Suprapubic skin (tissue), 4 donors: ENCODE data around the gene C1QTNF6. TPM values are rescaled to one million over a fixed set of nuclear protein-coding genes. Genes with fewer than 3 reads are reported as not detected.

Experiments used
- DNase-seq, 2 donors: peaks; one replicate each; pipeline ENCODE4 v3.0.0-alpha.2; 2019; ENCODE audit warnings: low spot score in 2 of 2
- H3K27ac ChIP-seq: fragments of 200-600 bp; sonication (generic); one replicate; pipeline ENCODE4 v1.5.1; 2019
- H3K27me3 ChIP-seq: fragments of 200-600 bp; sonication (generic); one replicate; pipeline ENCODE4 v1.5.1; 2019
- H3K36me3 ChIP-seq: fragments of 200-600 bp; sonication (generic); one replicate; pipeline ENCODE4 v1.5.1; 2019
- H3K4me1 ChIP-seq: fragments of 200-600 bp; sonication (generic); one replicate; pipeline ENCODE4 v1.5.1; 2019
- H3K4me3 ChIP-seq: fragments of 200-600 bp; sonication (generic); one replicate; pipeline ENCODE4 v1.5.1; 2019; ENCODE audit warnings: mild to moderate bottlenecking
- H3K9me3 ChIP-seq: fragments of 200-600 bp; sonication (generic); one replicate; pipeline ENCODE4 v1.5.1; 2019
- EP300 ChIP-seq: sonication (generic); formaldehyde crosslinking; IDR thresholded peaks from one replicate; pipeline ENCODE4 v1.6.1; 2017; ENCODE audit warnings: antibody characterized with exemption
- POLR2A ChIP-seq, 2 donors: fragments of 450-650 bp; IDR thresholded peaks; one replicate each; pipeline ENCODE4 v1.6.1; 2017; ENCODE audit warnings: antibody characterized with exemption in 2 of 2, mild to moderate bottlenecking in 2 of 2, moderate library complexity in 2 of 2
- POLR2AphosphoS5 ChIP-seq, 3 donors: sonication (generic); formaldehyde crosslinking; IDR thresholded peaks; one replicate each; pipeline ENCODE4 v1.6.1; 2017; ENCODE audit warnings: antibody characterized with exemption in 3 of 3
- WGBS: methylation state at CpG from one replicate; pipeline ENCODE4 v1.1.5; 2018; 5-methylcytosine and 5-hydroxymethylcytosine counted together
- total RNA-seq, 4 donors: library from RNA; depleted of rRNA; stranded (reverse); fragments of >200 nt; gene quantifications; one replicate each; pipeline ENCODE4 v1.1.0, GENCODE V29; 2016
- TF ChIP-seq, protein P1 (sequence below), 2 donors: fragments of 200-600 bp in 1 of 2; fragments of 450-650 bp in 1 of 2; sonication (generic) in 1 of 2; IDR thresholded peaks; one replicate each; pipeline ENCODE4 v1.5.1; 2016 to 2019; ENCODE audit warnings: antibody characterized with exemption in 2 of 2, mild to moderate bottlenecking in 1 of 2, moderate library complexity in 1 of 2

C1QTNF6 gene
- total RNA-seq, 4 donors from 2014 or later, result 1.2 to 8.4 (median 2.7) TPM

DNA sequence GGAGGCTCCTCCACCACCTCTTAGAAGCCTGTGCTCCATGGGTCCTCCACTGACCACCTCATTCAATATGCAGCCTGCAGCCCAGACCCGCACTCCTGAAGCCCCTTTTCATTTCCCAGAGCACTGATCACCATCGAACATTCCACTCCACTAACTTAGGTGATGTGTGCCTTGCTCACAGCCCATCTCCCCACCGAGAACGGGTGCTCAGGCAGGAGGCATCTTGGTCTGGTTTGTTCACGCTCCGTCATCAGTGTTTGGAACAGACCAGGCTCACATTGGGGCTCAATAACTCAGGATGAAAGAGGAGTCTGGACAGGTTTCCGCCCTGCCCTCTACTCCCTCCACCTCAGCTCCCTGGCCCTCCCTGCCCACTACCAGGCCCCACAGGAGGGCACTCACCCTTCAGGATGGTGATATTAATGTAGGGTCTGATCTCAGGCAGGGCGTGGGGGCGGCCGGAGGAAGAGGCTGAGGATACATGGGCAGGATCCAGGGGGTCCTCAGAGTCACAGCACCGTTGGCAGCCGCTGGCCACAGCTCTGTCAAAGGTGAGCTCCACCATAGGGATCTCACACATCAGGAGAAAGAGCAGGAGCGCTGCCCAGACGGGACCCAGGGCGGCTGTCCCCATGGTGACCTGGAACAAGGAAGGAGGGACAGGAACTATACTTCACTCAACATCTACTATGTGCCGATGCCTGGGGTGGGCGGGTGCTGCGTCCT lies 3.1 kb downstream of the C1QTNF6 start:
- no peaks in the 10 kb centered on the region for H3K9me3 ChIP-seq
- no peaks in the 10 kb centered on the region for H3K36me3 ChIP-seq
- no peak overlapping the region for H3K4me3 ChIP-seq
- H3K27ac ChIP-seq, result no peak overlapping the region
- H3K27me3 ChIP-seq, result no peaks in the 10 kb centered on the region
- DNase-seq, result peak in 1 of 2 donors; percentile 43
- TF ChIP-seq EP300 (no peak), POLR2A (IDR thresholded peaks at IDR 0.05) (no peak), POLR2AphosphoS5 (IDR thresholded peaks at IDR 0.05) (no peak)
- TF ChIP-seq, protein P1, sequence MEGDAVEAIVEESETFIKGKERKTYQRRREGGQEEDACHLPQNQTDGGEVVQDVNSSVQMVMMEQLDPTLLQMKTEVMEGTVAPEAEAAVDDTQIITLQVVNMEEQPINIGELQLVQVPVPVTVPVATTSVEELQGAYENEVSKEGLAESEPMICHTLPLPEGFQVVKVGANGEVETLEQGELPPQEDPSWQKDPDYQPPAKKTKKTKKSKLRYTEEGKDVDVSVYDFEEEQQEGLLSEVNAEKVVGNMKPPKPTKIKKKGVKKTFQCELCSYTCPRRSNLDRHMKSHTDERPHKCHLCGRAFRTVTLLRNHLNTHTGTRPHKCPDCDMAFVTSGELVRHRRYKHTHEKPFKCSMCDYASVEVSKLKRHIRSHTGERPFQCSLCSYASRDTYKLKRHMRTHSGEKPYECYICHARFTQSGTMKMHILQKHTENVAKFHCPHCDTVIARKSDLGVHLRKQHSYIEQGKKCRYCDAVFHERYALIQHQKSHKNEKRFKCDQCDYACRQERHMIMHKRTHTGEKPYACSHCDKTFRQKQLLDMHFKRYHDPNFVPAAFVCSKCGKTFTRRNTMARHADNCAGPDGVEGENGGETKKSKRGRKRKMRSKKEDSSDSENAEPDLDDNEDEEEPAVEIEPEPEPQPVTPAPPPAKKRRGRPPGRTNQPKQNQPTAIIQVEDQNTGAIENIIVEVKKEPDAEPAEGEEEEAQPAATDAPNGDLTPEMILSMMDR (IDR thresholded peaks at IDR 0.05), result no peak
- WGBS, result 89% methylated on average over 15 of the region's 18 CpGs
- H3K4me1 ChIP-seq, result peaks cover 42% of the 10 kb centered on the region

DNA sequence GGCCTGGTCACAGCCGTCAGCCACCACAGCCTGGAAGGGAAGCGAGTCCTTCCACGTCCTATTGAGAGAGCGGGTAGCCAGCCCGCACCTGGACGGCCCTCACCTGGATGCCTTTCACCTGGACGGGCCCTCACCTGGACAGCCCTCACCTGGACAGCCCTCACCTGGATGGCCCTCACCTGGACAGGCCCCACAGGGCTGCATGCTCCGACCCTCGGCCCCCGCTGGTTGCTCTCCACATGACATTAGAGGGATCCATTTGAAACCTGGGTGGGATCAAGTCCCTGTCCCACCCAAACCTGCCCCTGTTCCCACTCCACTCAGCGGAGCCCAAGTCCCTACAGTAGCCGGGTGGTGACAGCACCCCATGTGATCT lies 3.7 kb downstream of the C1QTNF6 start:
- H3K9me3 ChIP-seq, result no peaks in the 10 kb centered on the region
- H3K4me1 ChIP-seq, result peaks cover 42% of the 10 kb centered on the region
- no peak overlapping the region for H3K27ac ChIP-seq
- TF ChIP-seq, protein P1 (IDR thresholded peaks at IDR 0.05), result no peak
- no peak for TF ChIP-seq POLR2AphosphoS5 (IDR thresholded peaks at IDR 0.05)
- no peaks in the 10 kb centered on the region for H3K27me3 ChIP-seq
- H3K4me3 ChIP-seq, result no peak overlapping the region
- 87% methylated on average over 7 of the region's 12 CpGs for WGBS
- DNase-seq, result peak in 1 of 2 donors; percentile 62
- H3K36me3 ChIP-seq, result no peaks in the 10 kb centered on the region

DNA sequence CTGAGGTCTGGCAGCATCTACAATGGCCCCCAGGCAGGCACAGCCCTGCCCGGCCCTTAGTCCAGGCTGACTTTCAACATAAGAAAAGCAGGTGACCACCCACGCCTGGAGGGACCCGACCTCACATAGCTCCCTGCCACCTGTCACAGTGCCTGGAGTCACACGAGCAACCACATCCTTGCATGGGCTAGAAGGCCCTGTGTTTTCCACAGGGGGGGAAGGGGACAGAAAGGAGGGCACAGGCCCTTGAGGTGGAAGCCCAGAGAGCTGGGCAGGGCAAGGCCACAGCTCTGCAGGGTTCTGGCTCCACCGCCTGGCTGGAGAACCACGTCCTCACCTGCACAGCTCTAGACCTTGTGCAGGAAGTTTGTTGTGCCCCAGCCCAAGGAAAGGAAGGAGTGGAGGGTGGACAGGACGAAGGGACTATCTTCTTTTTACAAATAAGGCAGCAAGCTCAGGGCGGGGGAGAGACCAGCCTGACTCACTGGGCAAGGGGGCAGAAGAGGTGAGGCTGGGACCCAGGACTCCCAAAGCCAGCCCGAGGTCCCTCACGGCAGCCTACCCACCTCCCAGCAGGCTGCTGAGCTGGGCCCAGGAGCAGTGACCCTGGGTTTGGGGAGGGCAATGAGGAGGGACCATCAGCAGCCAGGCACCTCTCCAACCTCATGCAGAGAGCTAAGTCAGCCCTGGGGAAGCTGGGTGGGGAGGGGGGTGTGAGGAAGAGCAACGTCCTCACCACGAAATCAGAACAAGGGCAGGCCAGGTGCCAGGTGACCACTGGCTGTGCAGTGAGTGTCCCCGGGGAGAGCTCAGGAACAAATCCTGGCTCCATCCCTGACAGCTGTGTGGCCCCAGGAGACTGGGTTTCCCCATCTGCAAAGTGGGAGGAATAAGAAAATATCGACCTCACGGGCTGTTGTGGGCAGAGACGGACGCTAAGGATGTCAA lies 4.3 kb downstream of the C1QTNF6 start:
- no peaks in the 10 kb centered on the region for H3K27me3 ChIP-seq
- TF ChIP-seq EP300, result no peak
- TF ChIP-seq POLR2AphosphoS5 (IDR thresholded peaks at IDR 0.05), result no peak
- TF ChIP-seq POLR2A (IDR thresholded peaks at IDR 0.05), result no peak
- TF ChIP-seq, protein P1 (IDR thresholded peaks at IDR 0.05), result no peak
- H3K4me1 ChIP-seq, result peaks cover 42% of the 10 kb centered on the region
- H3K36me3 ChIP-seq, result no peaks in the 10 kb centered on the region
- no peaks in the 10 kb centered on the region for H3K9me3 ChIP-seq
- WGBS, result 81% methylated on average over 15 of the region's 17 CpGs
- no peak overlapping the region for H3K4me3 ChIP-seq
- DNase-seq, result peak in 1 of 2 donors; percentile 56
- H3K27ac ChIP-seq, result no peak overlapping the region

DNA sequence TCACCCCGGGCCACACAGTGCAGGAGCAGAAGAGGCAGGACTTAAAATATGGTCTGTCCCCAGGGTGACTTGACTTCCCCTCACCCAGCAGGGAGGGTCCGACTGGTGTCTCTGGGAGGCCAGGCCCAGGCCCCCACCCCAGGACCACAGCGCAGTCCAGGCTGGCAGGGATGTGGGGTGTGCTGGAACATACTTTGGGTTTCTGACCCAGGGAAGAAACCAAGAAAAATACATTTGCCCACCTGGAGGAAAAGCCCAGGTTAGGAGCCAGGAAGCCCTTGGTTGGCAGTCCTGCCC lies 5.2 kb downstream of the C1QTNF6 start:
- peak in 1 of 2 donors; percentile 42 for DNase-seq

More for the DNA sequence above, 5.2 kb downstream of the C1QTNF6 start:
- H3K27me3 ChIP-seq, result no peaks in the 10 kb centered on the region
- peaks cover 42% of the 10 kb centered on the region for H3K4me1 ChIP-seq
- H3K9me3 ChIP-seq, result no peaks in the 10 kb centered on the region
- H3K36me3 ChIP-seq, result no peaks in the 10 kb centered on the region
- H3K27ac ChIP-seq, result no peak overlapping the region
- 75% methylated on average over 3 of the region's 3 CpGs for WGBS
- TF ChIP-seq EP300, result no peak
- TF ChIP-seq, protein P1 (IDR thresholded peaks at IDR 0.05), result no peak
- TF ChIP-seq POLR2A (IDR thresholded peaks at IDR 0.05), result no peak
- TF ChIP-seq POLR2AphosphoS5 (IDR thresholded peaks at IDR 0.05), result no peak
- H3K4me3 ChIP-seq, result no peak overlapping the region
